ENCODE data around the gene GNAQ.

DNA sequence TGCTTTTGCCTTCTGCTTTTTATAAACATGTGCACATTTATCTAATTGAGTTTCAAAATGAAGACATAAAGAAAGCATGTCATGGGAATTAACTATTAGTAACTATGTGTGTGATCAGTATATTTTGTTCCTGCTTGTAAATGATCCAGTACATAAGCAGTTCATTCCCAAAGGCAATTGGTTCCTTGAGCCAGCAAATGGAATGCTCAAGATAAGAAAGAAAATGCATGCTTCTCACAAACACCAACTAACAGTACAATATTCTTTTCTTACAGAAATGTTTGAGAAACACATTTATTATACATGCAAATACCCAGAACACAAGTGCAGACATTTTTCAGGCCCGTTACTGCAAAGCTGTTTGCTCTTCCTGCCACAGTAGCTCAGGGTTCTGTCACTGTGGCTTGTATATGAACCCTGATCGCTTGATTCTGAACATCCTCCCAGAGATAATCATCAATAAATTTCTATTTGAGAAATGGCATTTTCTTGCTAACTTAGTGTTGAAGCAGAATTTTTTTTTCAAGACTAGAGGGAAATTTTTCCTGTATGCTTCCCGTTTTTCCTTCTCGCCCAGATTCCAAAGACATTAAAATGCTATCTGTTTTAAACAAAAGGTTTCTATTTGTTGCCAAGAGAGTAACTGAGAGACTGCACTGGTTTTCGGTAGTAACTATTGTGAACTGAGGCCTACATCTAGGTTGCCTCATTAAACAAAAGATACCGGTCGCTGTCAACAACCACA lies 1.9 kb downstream of the GNAQ start:
- no peak for TF ChIP-seq EZH2 (IDR thresholded peaks at IDR 0.05; ENCODE audit: low read length)
- TF ChIP-seq, protein P1, sequence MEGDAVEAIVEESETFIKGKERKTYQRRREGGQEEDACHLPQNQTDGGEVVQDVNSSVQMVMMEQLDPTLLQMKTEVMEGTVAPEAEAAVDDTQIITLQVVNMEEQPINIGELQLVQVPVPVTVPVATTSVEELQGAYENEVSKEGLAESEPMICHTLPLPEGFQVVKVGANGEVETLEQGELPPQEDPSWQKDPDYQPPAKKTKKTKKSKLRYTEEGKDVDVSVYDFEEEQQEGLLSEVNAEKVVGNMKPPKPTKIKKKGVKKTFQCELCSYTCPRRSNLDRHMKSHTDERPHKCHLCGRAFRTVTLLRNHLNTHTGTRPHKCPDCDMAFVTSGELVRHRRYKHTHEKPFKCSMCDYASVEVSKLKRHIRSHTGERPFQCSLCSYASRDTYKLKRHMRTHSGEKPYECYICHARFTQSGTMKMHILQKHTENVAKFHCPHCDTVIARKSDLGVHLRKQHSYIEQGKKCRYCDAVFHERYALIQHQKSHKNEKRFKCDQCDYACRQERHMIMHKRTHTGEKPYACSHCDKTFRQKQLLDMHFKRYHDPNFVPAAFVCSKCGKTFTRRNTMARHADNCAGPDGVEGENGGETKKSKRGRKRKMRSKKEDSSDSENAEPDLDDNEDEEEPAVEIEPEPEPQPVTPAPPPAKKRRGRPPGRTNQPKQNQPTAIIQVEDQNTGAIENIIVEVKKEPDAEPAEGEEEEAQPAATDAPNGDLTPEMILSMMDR (optimal IDR thresholded peaks at IDR 0.05 in 1 of 3, IDR thresholded peaks at IDR 0.05 in 1 of 3, conservative IDR thresholded peaks at IDR 0.05 in 1 of 3; ENCODE audit: extremely low read depth in 1 of 3, insufficient read depth in 2 of 3, low read length in 3 of 3) = no peak

All from keratinocyte (primary cell).